SK-N-SH (cell line): ENCODE measurements around the gene AKAP17A. TPM values are rescaled to one million over a fixed set of nuclear protein-coding genes. Genes with fewer than 3 reads are reported as not detected.

Experiments used
- CTCF ChIA-PET: fragments of 300-600, 350-600 bp; formaldehyde crosslinking; extraction: SDS; loops from one replicate; lab custom pipeline; 2021; lab: Yijun Ruan, JAX
- POLR2A ChIA-PET: fragments of 350-600 bp; sonication (Branson Sonifier 250); formaldehyde crosslinking; extraction: SDS; loops from one replicate; lab custom pipeline; 2020; ENCODE audit warnings: antibody characterized with exemption, inconsistent platforms; lab: Yijun Ruan, JAX
- DNase-seq: peaks from one replicate; pipeline ENCODE4 v3.0.0; 2012
- H2AFZ ChIP-seq: fragments of 200-600 bp; sonication (generic); 2 replicates; pipeline ENCODE4 v1.8.1; 2016; ENCODE audit warnings: antibody characterized with exemption, mild to moderate bottlenecking, low read depth
- H3F3A ChIP-seq: fragments of 200-600 bp; sonication (generic); replicated peaks from 2 replicates; pipeline ENCODE3; 2016; ENCODE audit warnings: antibody characterized with exemption, mild to moderate bottlenecking; ENCODE audit not compliant: insufficient read depth
- H3K27ac ChIP-seq, 2 experiments: fragments of 200-500 bp in 1 of 2; fragments of 200-600 bp in 1 of 2; sonication (Bioruptor generic) in 1 of 2; sonication (generic), shearing (Covaris generic) in 1 of 2; 2 replicates each; pipeline versions ENCODE4 v1.5.1 to v1.6.1; 2014 to 2016; ENCODE audit warnings: low read depth in 2 of 2, inconsistent platforms in 1 of 2, low read length in 1 of 2, mild to moderate bottlenecking in 1 of 2, mixed read lengths in 1 of 2
- H3K27me3 ChIP-seq: fragments of 200-600 bp; sonication (generic), shearing (Covaris generic); 2 replicates; pipeline ENCODE4 v1.6.1; 2016; ENCODE audit warnings: mixed run types; ENCODE audit not compliant: insufficient read depth
- H3K36me3 ChIP-seq, 2 experiments: fragments of 200-500 bp in 1 of 2; fragments of 200-600 bp in 1 of 2; sonication (Bioruptor generic) in 1 of 2; sonication (generic) in 1 of 2; replicated peaks in 1 of 2; 2 replicates each; pipeline versions ENCODE3 to v1.5.1; 2014 to 2016; ENCODE audit warnings: low read length in 1 of 2, mild to moderate bottlenecking in 1 of 2; ENCODE audit not compliant: insufficient read depth in 2 of 2, control insufficient read depth in 1 of 2
- H3K4me1 ChIP-seq, 2 experiments: fragments of 200-500 bp in 1 of 2; fragments of 200-600 bp in 1 of 2; sonication (Bioruptor generic) in 1 of 2; sonication (generic), shearing (Covaris generic) in 1 of 2; 2 replicates each; pipeline versions ENCODE4 v1.5.1 to v1.6.1; 2014 to 2016; ENCODE audit warnings: low read depth in 1 of 2, low read length in 1 of 2, mixed run types in 1 of 2; ENCODE audit not compliant: insufficient read depth in 2 of 2, control insufficient read depth in 1 of 2
- H3K4me2 ChIP-seq: fragments of 200-600 bp; sonication (generic), shearing (Covaris generic); 2 replicates; pipeline ENCODE4 v1.6.1; 2017; ENCODE audit warnings: mixed run types
- H3K4me3 ChIP-seq, 2 experiments: fragments of 200-500 bp in 1 of 2; fragments of 200-600 bp in 1 of 2; sonication (Bioruptor generic) in 1 of 2; sonication (generic), shearing (Covaris generic) in 1 of 2; 2 replicates each; pipeline versions ENCODE4 v1.5.1 to v1.8.1; 2014 to 2016; ENCODE audit warnings: low read depth in 2 of 2, inconsistent platforms in 1 of 2, low read length in 1 of 2, mild to moderate bottlenecking in 1 of 2, mixed read lengths in 1 of 2, moderate library complexity in 1 of 2
- H3K79me2 ChIP-seq: fragments of 200-600 bp; sonication (generic); 2 replicates; pipeline ENCODE4 v1.8.1; 2017; ENCODE audit warnings: mild to moderate bottlenecking; ENCODE audit not compliant: insufficient read depth
- H3K9ac ChIP-seq: fragments of 200-600 bp; sonication (generic); 2 replicates; pipeline ENCODE4 v1.6.1; 2017; ENCODE audit warnings: mixed run types
- H3K9me2 ChIP-seq: fragments of 200-600 bp; sonication (generic); 2 replicates; pipeline ENCODE4 v1.6.1; 2017; ENCODE audit warnings: mixed run types
- H3K9me3 ChIP-seq: fragments of 200-600 bp; sonication (generic); 2 replicates; pipeline ENCODE4 v1.6.1; 2017; ENCODE audit warnings: mixed run types, mild to moderate bottlenecking, moderate library complexity
- H4K20me1 ChIP-seq: fragments of 200-600 bp; sonication (generic); 2 replicates; pipeline ENCODE4 v1.6.1; 2017; ENCODE audit warnings: mild to moderate bottlenecking, mixed run types; ENCODE audit not compliant: insufficient read depth
- EP300 ChIP-seq, 2 experiments: IDR thresholded peaks; 2 replicates each; pipeline versions ENCODE4 v1.4.0 to v1.6.1; 2012; ENCODE audit warnings: borderline replicate concordance in 1 of 2, low read depth in 1 of 2, low read length in 1 of 2
- EZH2phosphoT487 ChIP-seq: fragments of 200-600 bp; sonication (generic); IDR thresholded peaks from 2 replicates; pipeline ENCODE4 v1.6.1; 2017; ENCODE audit warnings: low read depth, mixed run types, mild to moderate bottlenecking, antibody characterized with exemption, moderate library complexity, borderline replicate concordance
- FOSL2 ChIP-seq: IDR thresholded peaks from 2 replicates; pipeline ENCODE4 v1.4.0; 2012; ENCODE audit warnings: low read depth, mild to moderate bottlenecking, moderate library complexity, borderline replicate concordance
- FOXM1 ChIP-seq: IDR thresholded peaks from 2 replicates; pipeline ENCODE4 v1.4.0; 2012; ENCODE audit warnings: low read depth, mild to moderate bottlenecking
- GABPA ChIP-seq: IDR thresholded peaks from 2 replicates; pipeline ENCODE4 v1.4.0; 2012; ENCODE audit warnings: low read depth, mild to moderate bottlenecking
- JUND ChIP-seq: IDR thresholded peaks from 2 replicates; pipeline ENCODE4 v1.4.0; 2012
- RCOR1 ChIP-seq: fragments of 150-350 bp; IDR thresholded peaks from 2 replicates; pipeline ENCODE4 v1.6.1; 2017; ENCODE audit warnings: antibody characterized with exemption, low read length
- RFX5 ChIP-seq: IDR thresholded peaks from 2 replicates; pipeline ENCODE4 v1.6.1; 2012; ENCODE audit warnings: mild to moderate bottlenecking, improper control_type of control experiment, low read length
- SIN3A ChIP-seq: IDR thresholded peaks from 2 replicates; pipeline ENCODE4 v1.6.1; 2012; ENCODE audit warnings: low read depth, mild to moderate bottlenecking, low read length, moderate library complexity, borderline replicate concordance
- TAF1 ChIP-seq: IDR thresholded peaks from 2 replicates; pipeline ENCODE4 v1.6.1; 2012; ENCODE audit warnings: low read depth, mild to moderate bottlenecking, low read length, moderate library complexity, borderline replicate concordance
- TCF12 ChIP-seq: IDR thresholded peaks from 2 replicates; pipeline ENCODE4 v1.4.0; 2012
- TEAD4 ChIP-seq: IDR thresholded peaks from 2 replicates; pipeline ENCODE4 v1.4.0; 2012; ENCODE audit warnings: mild to moderate bottlenecking, borderline replicate concordance; ENCODE audit not compliant: insufficient read depth
- ZBTB33 ChIP-seq: IDR thresholded peaks from 2 replicates; pipeline ENCODE4 v1.4.0; 2012; ENCODE audit warnings: low read depth, borderline replicate concordance
- WGBS: methylation state at CpG from one replicate; pipeline ENCODE4 v1.1.6; 2017; ENCODE audit warnings: low lambda C conversion rate; 5-methylcytosine and 5-hydroxymethylcytosine counted together
- polyA plus RNA-seq, 3 experiments: library from polyadenylated mRNA; depleted of rRNA; stranded (reverse); fragments of >200 nt; gene quantifications; 2 replicates each; pipeline ENCODE4 v1.2.3, GENCODE V29; 2012
- TF ChIP-seq, protein P1 (sequence below): IDR thresholded peaks from 2 replicates; pipeline ENCODE4 v1.4.0; 2012; ENCODE audit warnings: low read depth, borderline replicate concordance
- TF ChIP-seq, protein P2 (sequence below): fragments of 150-350 bp; IDR thresholded peaks from 2 replicates; pipeline ENCODE4 v1.6.1; 2016; ENCODE audit warnings: mild to moderate bottlenecking, low read depth, low read length
- TF ChIP-seq, protein P3 (sequence below): fragments of 200-600 bp; sonication (generic); IDR thresholded peaks from 2 replicates; pipeline ENCODE4 v1.6.1; 2017; ENCODE audit warnings: antibody characterized with exemption, mild to moderate bottlenecking, moderate library complexity

AKAP17A gene
- polyA plus RNA-seq, 1 of the 3 experiments (the other 2 are of a cell fraction) = 43.8 TPM

DNA sequence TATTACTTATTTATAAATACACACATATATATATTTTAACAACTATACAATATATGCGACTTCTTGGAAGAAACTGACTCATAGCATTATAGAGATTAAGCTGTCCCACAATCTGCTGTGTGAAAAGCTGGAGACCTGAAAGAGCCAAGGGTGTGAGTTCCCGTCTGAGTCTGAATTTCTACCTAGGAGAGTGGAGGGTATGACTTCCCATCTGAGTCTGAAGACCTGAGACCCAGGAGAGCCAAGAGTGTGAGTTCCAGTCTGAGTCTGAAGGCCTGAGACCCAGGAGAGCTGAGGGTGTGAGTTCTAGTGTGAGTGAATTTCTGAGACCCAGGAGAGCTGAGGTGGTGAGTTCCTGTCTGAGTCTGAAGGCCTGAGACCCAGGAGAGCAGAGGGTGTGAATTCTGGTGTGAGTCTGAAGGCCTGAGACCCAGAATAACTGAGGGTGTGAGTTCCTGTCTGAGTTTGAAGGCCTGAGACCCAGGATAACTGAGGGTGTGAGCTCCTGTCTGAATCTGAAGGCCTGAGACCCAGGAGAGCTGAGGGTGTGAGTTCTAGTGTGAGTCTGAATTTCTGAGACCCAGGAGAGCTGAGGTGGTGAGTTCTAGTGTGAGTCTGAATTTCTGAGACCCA, 45.5 kb upstream of the AKAP17A start:
- H3K9me2 ChIP-seq = no peaks in the 10 kb centered on the region
- CTCF ChIA-PET = no interaction called here

More for the DNA sequence above, 45.5 kb upstream of the AKAP17A start:
- TF ChIP-seq GABPA = no peak
- no peak for TF ChIP-seq RFX5
- TF ChIP-seq RCOR1 = no peak
- TF ChIP-seq ZBTB33 = no peak
- TF ChIP-seq, protein P1, sequence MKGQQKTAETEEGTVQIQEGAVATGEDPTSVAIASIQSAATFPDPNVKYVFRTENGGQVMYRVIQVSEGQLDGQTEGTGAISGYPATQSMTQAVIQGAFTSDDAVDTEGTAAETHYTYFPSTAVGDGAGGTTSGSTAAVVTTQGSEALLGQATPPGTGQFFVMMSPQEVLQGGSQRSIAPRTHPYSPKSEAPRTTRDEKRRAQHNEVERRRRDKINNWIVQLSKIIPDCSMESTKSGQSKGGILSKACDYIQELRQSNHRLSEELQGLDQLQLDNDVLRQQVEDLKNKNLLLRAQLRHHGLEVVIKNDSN = no peak
- TF ChIP-seq FOSL2 = no peak
- no peak for TF ChIP-seq JUND
- TF ChIP-seq EP300 (IDR thresholded peaks at IDR 0.05; ENCODE audit: borderline replicate concordance in 1 of 2, low read depth in 1 of 2, low read length in 1 of 2) = no peak
- no peak for TF ChIP-seq TAF1
- no peak for TF ChIP-seq TCF12
- TF ChIP-seq, protein P2, sequence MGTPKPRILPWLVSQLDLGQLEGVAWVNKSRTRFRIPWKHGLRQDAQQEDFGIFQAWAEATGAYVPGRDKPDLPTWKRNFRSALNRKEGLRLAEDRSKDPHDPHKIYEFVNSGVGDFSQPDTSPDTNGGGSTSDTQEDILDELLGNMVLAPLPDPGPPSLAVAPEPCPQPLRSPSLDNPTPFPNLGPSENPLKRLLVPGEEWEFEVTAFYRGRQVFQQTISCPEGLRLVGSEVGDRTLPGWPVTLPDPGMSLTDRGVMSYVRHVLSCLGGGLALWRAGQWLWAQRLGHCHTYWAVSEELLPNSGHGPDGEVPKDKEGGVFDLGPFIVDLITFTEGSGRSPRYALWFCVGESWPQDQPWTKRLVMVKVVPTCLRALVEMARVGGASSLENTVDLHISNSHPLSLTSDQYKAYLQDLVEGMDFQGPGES = no peak
- no peak for TF ChIP-seq SIN3A
- no peak for TF ChIP-seq FOXM1
- TF ChIP-seq EZH2phosphoT487 = no peak
- no peak for TF ChIP-seq TEAD4
- TF ChIP-seq, protein P3, sequence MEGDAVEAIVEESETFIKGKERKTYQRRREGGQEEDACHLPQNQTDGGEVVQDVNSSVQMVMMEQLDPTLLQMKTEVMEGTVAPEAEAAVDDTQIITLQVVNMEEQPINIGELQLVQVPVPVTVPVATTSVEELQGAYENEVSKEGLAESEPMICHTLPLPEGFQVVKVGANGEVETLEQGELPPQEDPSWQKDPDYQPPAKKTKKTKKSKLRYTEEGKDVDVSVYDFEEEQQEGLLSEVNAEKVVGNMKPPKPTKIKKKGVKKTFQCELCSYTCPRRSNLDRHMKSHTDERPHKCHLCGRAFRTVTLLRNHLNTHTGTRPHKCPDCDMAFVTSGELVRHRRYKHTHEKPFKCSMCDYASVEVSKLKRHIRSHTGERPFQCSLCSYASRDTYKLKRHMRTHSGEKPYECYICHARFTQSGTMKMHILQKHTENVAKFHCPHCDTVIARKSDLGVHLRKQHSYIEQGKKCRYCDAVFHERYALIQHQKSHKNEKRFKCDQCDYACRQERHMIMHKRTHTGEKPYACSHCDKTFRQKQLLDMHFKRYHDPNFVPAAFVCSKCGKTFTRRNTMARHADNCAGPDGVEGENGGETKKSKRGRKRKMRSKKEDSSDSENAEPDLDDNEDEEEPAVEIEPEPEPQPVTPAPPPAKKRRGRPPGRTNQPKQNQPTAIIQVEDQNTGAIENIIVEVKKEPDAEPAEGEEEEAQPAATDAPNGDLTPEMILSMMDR = no peak
- H3F3A ChIP-seq = no peaks in the 10 kb centered on the region
- 46% methylated on average over 2 of the region's 2 CpGs for WGBS
- H3K27me3 ChIP-seq = no peaks in the 10 kb centered on the region; the same call in 1 of the 2 replicates
- H3K9me3 ChIP-seq = no peaks in the 10 kb centered on the region
- POLR2A ChIA-PET = no interaction called here
- no peaks in the 10 kb centered on the region for H3K36me3 ChIP-seq
- no peaks in the 10 kb centered on the region for H3K79me2 ChIP-seq
- H3K27ac ChIP-seq = no peak overlapping the region
- no peak overlapping the region for H3K4me2 ChIP-seq
- H3K4me1 ChIP-seq = no peaks in the 10 kb centered on the region
- no peak overlapping the region for H2AFZ ChIP-seq
- no peak for DNase-seq
- no peak overlapping the region for H3K4me3 ChIP-seq
- H3K9ac ChIP-seq = no peak overlapping the region
- no peaks in the 10 kb centered on the region for H4K20me1 ChIP-seq
